Ovary (tissue), 9 donors: ENCODE measurements around the gene TMEM126A. TPM values are rescaled to one million over a fixed set of nuclear protein-coding genes. Genes with fewer than 3 reads are reported as not detected.

ENCODE experiments used
- DNase-seq, 5 donors: peaks; one replicate each; pipeline ENCODE4 v3.0.0-alpha.2; 2019 to 2020
- H3K27ac ChIP-seq, 2 donors: fragments of 200-600 bp; one replicate each; pipeline versions ENCODE4 v1.5.1 to v1.8.0; 2019 to 2022
- H3K27me3 ChIP-seq: fragments of 200-600 bp; one replicate; pipeline ENCODE4 v1.8.0; 2022
- H3K36me3 ChIP-seq: fragments of 200-600 bp; sonication (generic); one replicate; pipeline ENCODE4 v1.5.1; 2019
- H3K4me1 ChIP-seq: one replicate; pipeline ENCODE4 v1.8.1; 2013; ENCODE audit warnings: mild to moderate bottlenecking, moderate library complexity; ENCODE audit not compliant: insufficient read depth
- H3K4me3 ChIP-seq: fragments of 200-600 bp; sonication (generic); one replicate; pipeline ENCODE4 v1.5.1; 2017
- H3K9me3 ChIP-seq, 2 donors: fragments of 200-600 bp in 1 of 2; sonication (generic) in 1 of 2; one replicate each; pipeline versions ENCODE4 v1.5.1 to v1.8.1; 2013 to 2019; ENCODE audit warnings: mild to moderate bottlenecking in 1 of 2, moderate library complexity in 1 of 2
- EP300 ChIP-seq: sonication (generic); formaldehyde crosslinking; IDR thresholded peaks from one replicate; pipeline ENCODE4 v1.6.1; 2017; ENCODE audit warnings: antibody characterized with exemption
- POLR2A ChIP-seq: fragments of 450-650 bp; IDR thresholded peaks from one replicate; pipeline ENCODE4 v1.6.1; 2017; ENCODE audit warnings: antibody characterized with exemption, mild to moderate bottlenecking, moderate library complexity
- WGBS, 3 donors: extraction: QIAGEN DNeasy Blood & Tissue Kit in 1 of 3; methylation state at CpG; one replicate each; pipeline versions ENCODE4 v1.1.5 to v1.1.7; 2013 to 2017; 5-methylcytosine and 5-hydroxymethylcytosine counted together
- intact Hi-C, 4 donors: fragments of 100-400 bp; cut with DNase I; formaldehyde crosslinking; loops; one replicate each; pipeline versions ENCODE4 v1.11.0 to v1.15.1; 2022 to 2023
- polyA plus RNA-seq, 2 donors: library from polyadenylated mRNA; stranded (reverse); fragments of 200-250 nt in 1 of 2; fragments of 350-450 nt in 1 of 2; fragmentation: Illumina TruSeq in 1 of 2; extraction: RNeasy Lipid Tissue Mini Kit (QIAGEN cat#74804) in 1 of 2; gene quantifications; one replicate each; pipeline ENCODE4 v1.2.3, GENCODE V29; 2013 to 2014
- total RNA-seq, 7 donors: library from RNA; depleted of rRNA in 2 of 7; stranded (reverse); fragments of >200 nt in 2 of 7; fragmentation: NEBNext Ultra II Directional in 3 of 7; extraction: Animal tissue kit (Norgen Biotek cat#: 25700) in 3 of 7; gene quantifications; one replicate each; pipeline versions ENCODE4 v1.1.0 to v1.2.4, GENCODE V29; 2016 to 2023
- TF ChIP-seq, protein P1 (sequence below), 3 donors: fragments of 450-650 bp in 2 of 3; fragments of 200-600 bp in 1 of 3; IDR thresholded peaks; one replicate each; pipeline versions ENCODE4 v1.5.1 to v1.8.0; 2016 to 2022; ENCODE audit warnings: antibody characterized with exemption in 3 of 3, mild to moderate bottlenecking in 1 of 3
- donor health status: DM: no; HTN: no; CAD: no; lungs with moderate emphysema.
- donor health status: DM: no; HTN: no; CAD: no.
- donor health status: Bipolar disorder and iron deficiency.
- donor health status: DM: yes; HTN: yes; CAD: no.
- donor health status: DM: no; HTN: no; CAD: no.
- donor health status: DM: yes; HTN: yes; CAD: no.

The TMEM126A gene
- total and polyA plus RNA-seq, 9 donors: 16.9 to 31.5 (median 22.3) TPM

DNA sequence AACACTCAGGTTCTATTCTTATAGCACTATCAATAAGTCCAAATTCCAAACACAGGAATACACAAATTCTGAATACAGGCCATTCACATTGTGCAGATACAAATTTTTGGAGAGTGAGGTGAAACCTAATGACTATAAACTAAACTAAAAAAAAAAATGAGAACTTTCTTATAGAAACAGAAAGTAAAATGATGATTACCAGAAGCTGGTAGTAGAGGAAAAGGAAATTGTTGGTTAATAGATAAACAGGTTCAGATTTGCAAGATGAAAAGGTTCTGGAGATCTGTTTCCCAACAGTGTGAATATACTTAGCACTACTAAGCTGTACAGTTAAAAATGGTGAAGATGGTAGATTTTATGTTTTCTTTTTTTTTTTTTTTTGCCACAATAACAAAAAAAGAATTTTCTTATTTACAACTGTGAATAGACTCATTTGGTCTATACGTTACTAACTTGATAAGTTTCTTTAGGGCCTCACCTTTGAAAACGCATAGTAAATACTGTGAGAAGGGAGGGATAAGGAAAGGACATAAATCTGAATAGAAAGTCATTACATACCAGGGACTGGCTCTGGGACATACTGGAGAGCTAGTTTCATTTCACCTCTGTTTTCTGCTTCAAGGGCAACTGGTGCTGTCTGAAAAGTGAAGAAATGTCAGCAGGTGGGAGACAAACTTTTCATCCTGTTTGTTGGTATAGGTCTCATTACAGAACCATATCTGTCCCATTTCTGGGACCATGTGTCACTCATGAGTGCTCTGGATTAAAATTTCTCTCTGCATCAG, 52.4 kb downstream of the TMEM126A start:
- H3K27me3 ChIP-seq: no peaks in the 10 kb centered on the region
- no peak for TF ChIP-seq POLR2A
- TF ChIP-seq EP300: no peak
- TF ChIP-seq, protein P1, sequence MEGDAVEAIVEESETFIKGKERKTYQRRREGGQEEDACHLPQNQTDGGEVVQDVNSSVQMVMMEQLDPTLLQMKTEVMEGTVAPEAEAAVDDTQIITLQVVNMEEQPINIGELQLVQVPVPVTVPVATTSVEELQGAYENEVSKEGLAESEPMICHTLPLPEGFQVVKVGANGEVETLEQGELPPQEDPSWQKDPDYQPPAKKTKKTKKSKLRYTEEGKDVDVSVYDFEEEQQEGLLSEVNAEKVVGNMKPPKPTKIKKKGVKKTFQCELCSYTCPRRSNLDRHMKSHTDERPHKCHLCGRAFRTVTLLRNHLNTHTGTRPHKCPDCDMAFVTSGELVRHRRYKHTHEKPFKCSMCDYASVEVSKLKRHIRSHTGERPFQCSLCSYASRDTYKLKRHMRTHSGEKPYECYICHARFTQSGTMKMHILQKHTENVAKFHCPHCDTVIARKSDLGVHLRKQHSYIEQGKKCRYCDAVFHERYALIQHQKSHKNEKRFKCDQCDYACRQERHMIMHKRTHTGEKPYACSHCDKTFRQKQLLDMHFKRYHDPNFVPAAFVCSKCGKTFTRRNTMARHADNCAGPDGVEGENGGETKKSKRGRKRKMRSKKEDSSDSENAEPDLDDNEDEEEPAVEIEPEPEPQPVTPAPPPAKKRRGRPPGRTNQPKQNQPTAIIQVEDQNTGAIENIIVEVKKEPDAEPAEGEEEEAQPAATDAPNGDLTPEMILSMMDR (IDR thresholded peaks at IDR 0.05): no peak
- intact Hi-C loops: loop anchor here in 2 of 4 donors (10.0 kb wide), 1 partner anchor 115 kb away; the partner anchor contains the start of gene SYTL2 (in 2 of the 2)
- no peak overlapping the region for H3K4me3 ChIP-seq
- H3K36me3 ChIP-seq: no peaks in the 10 kb centered on the region
- no peaks in the 10 kb centered on the region for H3K9me3 ChIP-seq
- DNase-seq: no peak
- WGBS, 3 donors: 89 to 93% (median 90%) methylated on average over 2 of the region's 2 CpGs
- no peak overlapping the region for H3K27ac ChIP-seq
- no peaks in the 10 kb centered on the region for H3K4me1 ChIP-seq

DNA sequence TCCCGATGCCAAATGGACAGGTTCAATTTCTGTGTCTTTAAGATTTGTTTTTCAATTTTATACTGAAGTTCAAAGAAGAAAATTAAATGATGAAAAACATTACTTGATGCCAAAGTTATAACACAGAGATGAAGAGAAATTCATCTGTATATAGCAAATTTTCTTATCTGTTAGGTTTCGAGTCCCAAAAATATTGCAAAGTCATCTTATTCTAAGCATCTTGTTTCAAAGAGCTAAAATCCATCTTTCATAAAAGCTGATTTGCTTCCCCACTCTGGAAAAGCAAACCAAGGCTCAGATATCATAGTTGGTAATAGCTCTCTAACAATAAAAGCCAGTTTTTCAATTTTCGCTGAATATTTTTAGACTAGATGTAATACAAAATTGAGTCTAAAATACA, 57.2 kb downstream of the TMEM126A start:
- no peaks in the 10 kb centered on the region for H3K4me1 ChIP-seq
- no peak overlapping the region for H3K4me3 ChIP-seq
- intact Hi-C loops: no loop called here
- no peak overlapping the region for H3K27ac ChIP-seq
- no peaks in the 10 kb centered on the region for H3K9me3 ChIP-seq
- H3K36me3 ChIP-seq: no peaks in the 10 kb centered on the region
- 93 to 96% (median 94%) methylated on average over 3 of the region's 3 CpGs for WGBS, 3 donors
- no peak for DNase-seq
- TF ChIP-seq POLR2A: no peak
- TF ChIP-seq EP300: no peak
- TF ChIP-seq, protein P1 (IDR thresholded peaks at IDR 0.05): no peak
- H3K27me3 ChIP-seq: no peaks in the 10 kb centered on the region

DNA sequence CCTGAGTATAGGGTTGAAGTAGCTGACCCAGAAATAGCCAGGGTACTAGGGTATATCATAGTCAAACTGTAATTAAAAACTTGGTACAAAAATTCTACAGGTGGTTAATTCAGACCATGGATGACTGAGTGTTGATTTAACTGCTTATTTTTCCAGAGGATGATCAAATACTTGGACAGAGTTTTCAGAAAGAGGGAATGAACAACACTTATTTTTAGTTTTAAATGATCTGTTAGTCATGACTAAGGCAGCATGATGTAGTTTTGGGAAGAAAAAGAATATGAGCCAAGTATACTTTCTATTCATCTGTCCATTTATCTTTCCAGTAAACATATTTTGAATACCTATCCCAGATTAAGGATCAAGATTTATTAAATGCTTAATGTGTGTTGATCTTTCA, 58.0 kb downstream of the TMEM126A start:
- no peak for DNase-seq
- Histone ChIP-seq H3K27me3 (no peaks in the 10 kb centered on the region), H3K4me3 (no peak overlapping the region), H3K36me3 (no peaks in the 10 kb centered on the region), H3K27ac (no peak overlapping the region), H3K4me1 (no peaks in the 10 kb centered on the region), H3K9me3 (no peaks in the 10 kb centered on the region)
- TF ChIP-seq, protein P1 (IDR thresholded peaks at IDR 0.05): no peak
- no peak for TF ChIP-seq POLR2A
- no peak for TF ChIP-seq EP300
- intact Hi-C loops: no loop called here

Other genes with a start within 250 kb of the TMEM126A start
- gene DLG2, start 20.6 kb upstream of the TMEM126A start, total RNA-seq: 10 to 100 TPM in 6 of 7 donors, 1 to 10 TPM in 1; 9.9 to 20.7 (median 13.6) TPM
- 1 to 10 TPM; 2.5 to 9.2 TPM for gene DLG2, start 20.6 kb upstream of the TMEM126A start, polyA plus RNA-seq
- 10 to 100 TPM; 29.5 to 54.0 (median 42.8) TPM for gene TMEM126B, start 19.4 kb upstream of the TMEM126A start, total RNA-seq
- 10 to 100 TPM; 34.8 to 53.7 TPM for gene TMEM126B, start 19.4 kb upstream of the TMEM126A start, polyA plus RNA-seq
- 10 to 100 TPM; 44.7 to 80.8 (median 55.7) TPM for gene CREBZF, start 17.2 kb downstream of the TMEM126A start, total RNA-seq
- gene CREBZF, start 17.2 kb downstream of the TMEM126A start, polyA plus RNA-seq: 10 to 100 TPM; 36.4 to 53.6 TPM
- gene CCDC89, start 38.2 kb downstream of the TMEM126A start, total RNA-seq: 1 to 10 TPM; 3.2 to 5.9 (median 5.3) TPM
- 1 to 10 TPM; 2.8 to 3.2 TPM for gene CCDC89, start 38.2 kb downstream of the TMEM126A start, polyA plus RNA-seq
- 10 to 100 TPM in 2 of 7 donors, 1 to 10 TPM in 5; 4.2 to 13.7 (median 8.2) TPM for gene SYTL2, start 163.2 kb downstream of the TMEM126A start, total RNA-seq
- gene SYTL2, start 163.2 kb downstream of the TMEM126A start, polyA plus RNA-seq: 10 to 100 TPM in 1 of 2 donors, 1 to 10 TPM in 1; 7.9 to 26.1 TPM
- gene CCDC83, start 207.4 kb downstream of the TMEM126A start, total RNA-seq: not detected
- gene CCDC83, start 207.4 kb downstream of the TMEM126A start, polyA plus RNA-seq: not detected